GM21723 (cell line): ENCODE data around the gene MMP2.

Experiments
- ATAC-seq: cut with Tn5 transposase; IDR thresholded peaks from one replicate; pipeline ENCODE4 v1.9.1; 2021; ENCODE audit warnings: mild to moderate bottlenecking, moderate library complexity; ENCODE audit not compliant: unreplicated experiment

The MMP2 gene

DNA sequence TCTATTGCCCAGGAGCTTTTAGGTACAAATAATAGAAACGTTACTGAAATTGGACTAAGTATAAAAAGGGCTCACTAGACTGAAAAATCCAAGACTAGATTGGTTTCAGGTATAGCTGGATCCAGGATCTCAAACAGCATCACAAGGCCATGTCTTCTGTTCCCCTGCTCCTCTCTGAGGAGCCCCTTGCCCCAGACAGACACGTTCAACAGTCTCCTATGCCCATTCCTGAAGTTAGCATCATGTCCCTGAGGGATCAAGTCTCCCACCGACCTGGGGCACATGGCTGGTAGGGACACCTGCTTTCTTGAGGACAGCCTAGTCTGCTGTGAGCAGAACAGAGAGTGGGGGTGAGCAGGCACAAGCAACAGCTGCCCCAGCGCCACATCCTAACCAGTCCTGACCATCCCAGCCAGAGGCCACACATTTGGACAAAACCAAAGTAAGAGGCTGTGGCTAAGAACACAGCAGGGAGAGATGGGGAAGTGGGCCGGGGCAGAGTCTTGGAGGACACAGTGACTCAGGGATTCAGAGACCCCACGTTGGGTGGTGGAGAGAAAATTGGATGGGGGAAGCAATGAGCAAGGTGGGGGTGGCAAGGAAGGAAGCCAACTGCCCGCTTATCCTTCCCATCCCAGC, 10.5 kb upstream of the MMP2 start:
- no peak for ATAC-seq

DNA sequence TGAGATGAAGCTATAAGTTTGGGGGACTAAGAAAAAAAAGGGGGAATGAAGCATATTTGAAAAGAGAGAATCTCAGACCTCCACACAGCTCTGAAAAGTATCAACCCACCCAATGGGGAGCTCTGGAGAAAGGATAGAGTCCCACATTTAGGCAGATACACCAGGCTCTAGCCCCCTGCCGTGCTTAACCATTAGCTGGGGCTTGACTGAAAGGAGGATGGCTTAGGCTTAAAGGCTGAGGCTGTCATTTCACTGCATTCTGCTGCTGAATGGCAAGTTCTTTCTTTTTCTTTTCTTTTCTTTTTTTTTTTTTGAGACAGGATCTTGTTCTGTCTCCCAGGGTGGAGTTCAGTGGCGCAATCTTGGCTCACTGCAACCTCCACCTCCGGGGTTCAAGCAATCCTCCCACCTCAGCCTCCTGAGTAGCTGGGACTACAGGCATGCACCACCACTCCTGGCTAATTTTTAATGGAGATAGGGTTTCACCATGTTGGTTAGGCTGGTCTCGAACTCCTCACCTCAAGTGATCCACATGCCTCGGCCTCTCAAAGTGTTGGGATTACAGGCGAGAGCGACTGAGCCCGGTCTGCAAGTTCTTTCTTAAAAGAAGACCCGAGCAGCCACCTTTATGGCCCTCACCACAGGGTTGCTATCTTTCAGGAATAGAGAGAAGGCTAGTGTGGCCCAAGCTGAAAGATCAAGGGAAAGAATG, 9.0 kb upstream of the MMP2 start:
- no peak for ATAC-seq

DNA sequence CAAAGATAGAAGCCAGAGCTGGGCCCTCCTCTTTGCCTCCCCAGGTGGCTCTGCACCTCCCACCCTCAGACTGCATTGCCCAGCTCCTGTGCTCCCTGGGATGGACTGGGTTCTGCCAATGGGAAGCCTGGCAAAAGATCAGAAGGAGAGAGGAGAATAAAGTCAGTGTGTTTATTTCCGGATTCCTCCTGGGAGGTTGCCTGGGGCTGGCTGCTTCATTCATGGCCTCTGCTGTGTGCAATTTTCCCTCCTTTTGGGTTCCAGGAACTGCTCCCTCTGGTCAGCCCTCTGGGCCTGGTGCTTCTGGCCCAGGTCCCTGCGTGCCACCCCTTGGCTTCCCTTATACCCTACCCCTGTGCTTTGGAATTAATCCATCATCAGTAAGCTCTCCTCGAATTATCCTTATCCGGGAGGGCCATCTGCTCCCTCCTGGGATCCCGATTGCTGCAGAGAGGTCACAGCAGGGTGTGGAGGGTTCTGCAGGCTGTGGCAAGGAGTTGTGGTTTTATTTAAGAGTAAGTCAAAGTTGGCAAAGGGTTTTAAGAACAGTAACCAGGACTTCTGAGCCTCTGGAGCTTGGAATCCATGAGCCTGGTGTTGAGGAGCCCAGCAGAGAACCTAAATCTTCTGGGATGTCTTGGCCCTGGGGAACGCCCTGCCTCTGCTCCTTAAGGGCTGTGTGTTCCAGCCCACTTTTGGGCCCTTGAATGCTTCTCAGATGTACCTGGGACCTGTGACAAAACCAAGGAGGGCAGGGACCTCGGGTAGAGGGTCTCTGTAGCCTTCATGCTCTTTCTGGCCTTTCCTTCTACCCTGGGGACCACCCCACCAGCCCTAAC, 8.2 kb upstream of the MMP2 start:
- no peak for ATAC-seq

DNA sequence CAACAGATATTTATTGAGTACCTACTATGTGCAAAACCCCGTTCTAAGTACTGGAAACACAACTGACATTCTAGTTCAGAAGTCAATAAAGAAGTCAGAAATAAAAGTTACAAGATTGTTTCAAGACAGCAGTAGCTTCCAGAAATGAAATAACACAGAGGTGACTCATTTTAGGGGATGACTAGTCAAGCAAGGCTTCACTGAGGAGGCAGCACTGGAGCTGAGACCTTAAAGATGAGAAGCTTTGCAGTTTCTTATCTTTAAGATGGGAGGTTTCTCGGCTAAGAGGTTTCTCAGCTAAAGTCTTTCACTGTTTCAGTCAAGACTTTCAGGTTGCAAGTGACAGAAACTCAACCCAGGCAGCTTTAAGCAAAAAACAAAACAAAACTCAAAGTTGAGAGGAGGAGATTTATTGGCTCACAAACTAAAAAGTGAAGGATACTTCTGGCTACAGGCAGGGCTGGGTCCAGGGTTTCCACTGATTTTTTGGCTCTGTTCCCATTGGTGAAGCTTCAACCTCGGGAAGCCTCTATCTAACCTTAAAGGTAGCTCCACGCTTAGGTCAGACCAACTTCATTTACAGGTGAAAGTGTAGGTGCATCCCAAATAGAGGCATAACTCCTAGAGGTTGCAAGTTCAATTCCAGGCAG, 7.4 kb upstream of the MMP2 start:
- ATAC-seq = peak; percentile 77

DNA sequence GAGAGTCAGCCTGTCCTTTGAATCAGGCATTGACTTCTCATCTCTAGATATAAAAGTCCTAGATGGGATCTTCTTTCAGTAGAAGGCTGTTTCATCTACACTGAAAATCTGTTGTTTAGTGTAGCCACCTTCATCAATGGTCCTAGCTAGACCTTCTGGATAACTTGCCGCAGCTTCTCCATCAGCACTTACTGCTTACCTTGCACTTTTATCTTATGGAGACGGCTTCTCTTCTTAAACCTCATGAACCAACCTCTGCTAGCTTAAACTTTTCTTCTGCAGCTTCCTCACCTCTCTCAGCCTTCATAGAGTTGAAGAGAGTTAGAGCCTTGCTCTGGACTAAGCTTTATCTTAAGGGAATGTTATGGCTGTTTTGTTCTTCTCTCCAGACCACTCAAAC, 5.4 kb upstream of the MMP2 start:
- no peak for ATAC-seq

DNA sequence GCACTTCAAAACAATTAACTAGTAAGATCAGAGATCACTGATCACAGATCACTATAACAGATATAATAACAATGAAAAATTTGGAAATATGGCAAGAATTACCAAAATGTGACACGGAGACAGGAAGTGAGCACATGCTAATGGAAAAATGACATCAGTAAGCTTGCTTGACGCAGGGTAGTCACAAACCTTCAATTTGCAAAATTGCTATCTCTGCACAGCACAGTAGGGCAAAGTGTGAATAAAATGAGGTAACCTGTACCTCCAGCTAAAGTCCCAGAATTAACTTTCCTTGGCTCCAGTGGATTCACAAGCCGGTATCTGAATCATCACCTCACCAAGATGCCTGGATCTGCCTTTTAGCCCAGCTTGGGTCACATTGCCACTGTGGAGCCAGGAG, 4.2 kb upstream of the MMP2 start:
- no peak for ATAC-seq

DNA sequence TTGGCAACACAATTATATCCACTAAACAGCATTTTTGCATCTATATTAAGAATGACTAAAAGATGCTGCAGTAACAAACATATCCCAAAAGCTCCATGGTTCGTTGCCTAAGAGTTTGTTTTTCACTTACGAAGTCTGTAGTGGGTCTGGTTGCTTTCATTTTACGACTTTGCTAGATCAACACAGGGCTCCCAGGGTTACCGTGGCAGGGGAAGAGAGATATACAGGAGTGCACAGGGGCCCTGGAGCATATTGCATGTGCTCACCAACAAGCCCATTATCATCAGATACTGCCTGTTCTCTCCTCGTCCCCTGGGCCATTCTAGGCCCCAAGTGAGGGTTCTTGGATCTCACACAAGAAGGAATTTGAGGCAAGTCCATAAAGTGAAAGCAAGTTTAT, 3.1 kb upstream of the MMP2 start:
- no peak for ATAC-seq

DNA sequence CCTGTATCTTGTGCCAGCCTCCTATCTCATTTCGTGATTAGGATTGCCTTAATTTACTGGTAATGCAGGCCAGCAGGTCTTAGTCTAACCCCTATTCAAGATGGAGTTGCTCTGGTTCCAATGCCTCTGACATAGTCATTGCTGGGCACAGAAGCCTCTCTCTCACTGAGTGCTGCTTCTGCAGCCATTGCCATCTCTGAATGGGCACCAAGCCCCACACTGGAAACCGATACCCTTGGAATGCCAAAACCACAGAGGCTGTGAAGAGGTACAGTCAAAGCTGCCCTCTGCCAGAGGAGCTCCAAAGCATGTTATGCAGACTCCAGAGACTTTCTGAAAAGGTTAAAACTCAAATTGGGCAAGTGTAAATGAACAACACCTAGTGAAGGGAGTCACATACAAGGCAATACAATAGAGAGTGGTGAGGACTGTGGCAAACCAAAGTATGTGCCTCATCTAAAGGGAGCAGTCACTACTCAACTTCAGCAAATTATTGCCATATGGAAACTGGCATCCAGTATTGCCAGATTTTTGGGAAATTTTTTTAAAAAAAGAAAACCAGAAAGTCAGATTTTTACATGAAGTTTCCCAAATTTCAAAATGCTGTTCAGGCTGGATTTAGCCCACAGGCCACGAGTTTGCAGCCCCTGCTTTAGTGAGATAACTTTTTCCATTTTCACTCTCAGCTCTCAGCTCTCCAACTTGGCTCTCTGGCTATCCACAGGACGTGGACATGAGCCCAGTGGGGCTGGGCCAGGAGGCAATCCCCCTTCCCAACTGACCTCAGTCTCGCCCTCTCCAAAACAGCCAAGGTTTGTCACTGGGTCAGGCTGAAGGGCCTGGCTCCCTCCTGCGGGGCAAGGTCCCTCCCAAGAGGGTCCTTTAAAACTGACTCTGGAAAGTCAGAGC, 2.1 kb upstream of the MMP2 start:
- ATAC-seq = no peak

DNA sequence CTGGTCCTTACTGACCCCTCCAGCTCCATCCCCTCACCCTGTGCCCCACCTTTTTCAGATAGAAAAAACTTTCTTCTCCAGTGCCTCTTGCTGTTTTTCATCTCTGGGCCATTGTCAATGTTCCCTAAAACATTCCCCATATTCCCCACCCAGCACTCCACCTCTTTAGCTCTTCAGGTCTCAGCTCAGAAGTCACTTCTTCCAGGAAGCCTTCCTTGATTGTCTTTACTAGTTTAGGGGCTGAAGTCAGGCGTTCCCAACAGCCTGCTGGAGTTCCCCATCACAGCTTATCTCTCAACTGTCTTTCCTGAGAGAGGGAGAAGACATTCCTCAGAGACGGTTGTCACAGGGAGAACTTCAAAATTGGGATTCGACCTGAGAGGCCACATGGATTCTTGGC, 1.3 kb upstream of the MMP2 start:
- no peak for ATAC-seq

DNA sequence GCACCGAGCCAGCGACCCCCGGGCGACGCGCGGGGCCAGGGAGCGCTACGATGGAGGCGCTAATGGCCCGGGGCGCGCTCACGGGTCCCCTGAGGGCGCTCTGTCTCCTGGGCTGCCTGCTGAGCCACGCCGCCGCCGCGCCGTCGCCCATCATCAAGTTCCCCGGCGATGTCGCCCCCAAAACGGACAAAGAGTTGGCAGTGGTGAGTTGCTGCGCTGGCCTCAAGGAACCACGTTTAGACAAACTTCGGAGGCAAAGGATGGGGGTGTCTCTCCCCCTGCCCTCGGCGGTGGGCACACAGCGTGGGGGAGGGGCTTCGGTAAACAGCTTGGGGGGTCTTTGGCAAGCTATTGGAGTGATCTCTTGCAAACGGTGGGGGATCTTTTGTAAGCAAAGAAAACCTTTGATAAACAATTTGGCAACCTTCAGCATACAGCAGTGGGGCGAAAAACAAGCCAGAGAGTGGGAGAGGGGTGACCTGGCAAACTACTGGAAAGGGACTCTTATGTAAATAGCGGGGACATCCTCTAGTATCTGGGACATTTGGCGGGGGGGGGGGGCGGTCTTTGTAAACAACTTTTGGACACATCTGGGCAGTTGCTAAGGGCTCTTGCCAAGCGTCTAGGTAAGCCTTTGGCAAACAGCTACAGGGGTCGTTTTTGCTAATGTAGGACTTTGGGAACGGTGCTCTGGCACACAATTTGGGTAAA, 587 bp downstream of the MMP2 start:
- no peak for ATAC-seq

DNA sequence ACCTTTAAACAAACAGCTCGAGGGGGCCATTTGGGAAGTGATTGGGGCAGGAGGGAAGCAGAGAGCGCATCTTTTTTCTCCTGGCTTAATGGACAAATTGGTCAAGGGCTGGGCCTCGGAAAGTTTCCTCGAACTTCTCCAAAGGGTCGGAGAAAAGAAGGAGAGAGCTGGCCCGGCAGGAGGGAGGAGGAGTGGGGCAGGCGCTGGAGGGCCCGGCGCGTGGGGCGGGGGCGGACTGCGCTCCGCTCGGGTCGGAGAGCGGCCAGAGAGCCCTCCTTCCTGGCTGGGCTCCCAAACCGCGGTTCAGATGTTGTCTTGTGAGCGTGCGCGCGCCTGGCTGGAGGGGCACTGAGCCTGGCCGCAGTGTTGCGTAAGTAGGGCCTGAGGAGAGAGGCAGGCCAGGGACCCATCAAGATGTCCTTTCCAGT, 1.2 kb downstream of the MMP2 start:
- no peak for ATAC-seq

DNA sequence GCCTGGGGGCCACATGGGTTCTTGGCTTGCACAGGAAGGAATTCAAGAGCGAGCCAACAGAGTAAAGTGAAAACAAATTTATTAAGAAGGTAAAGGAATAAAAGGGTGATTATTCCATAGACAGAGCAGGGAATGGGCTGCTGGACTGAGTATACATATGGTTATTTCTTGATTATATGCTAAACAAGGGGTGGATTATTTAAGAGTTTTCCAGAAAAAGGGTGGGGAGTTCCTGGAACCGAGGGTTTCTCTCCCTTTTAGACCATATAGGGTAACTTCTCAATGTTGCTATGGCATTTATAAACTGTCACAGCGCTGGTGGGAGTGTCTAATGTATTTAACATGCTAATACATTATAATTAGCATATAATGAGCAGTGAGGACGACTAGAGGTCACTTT, 2.0 kb downstream of the MMP2 start:
- no peak for ATAC-seq

DNA sequence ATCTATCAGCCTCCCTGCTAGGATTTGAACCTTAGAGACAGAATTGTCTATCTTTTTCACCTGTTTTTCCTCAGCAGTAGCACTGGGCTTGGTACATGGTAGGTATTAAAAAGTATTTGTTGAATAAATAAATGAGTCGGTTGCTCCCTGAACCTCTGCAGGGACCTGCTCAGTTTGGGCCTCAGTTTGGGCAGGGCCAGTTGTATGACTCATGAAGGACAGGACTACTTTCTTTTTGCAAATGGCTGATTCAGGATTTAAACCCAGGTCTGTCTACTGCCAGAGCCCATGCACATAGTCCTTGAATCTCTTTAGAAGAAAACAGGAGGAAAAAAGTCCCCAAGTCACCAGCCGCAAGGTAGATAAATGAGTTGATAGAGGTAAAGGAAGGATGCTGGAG, 3.1 kb downstream of the MMP2 start:
- ATAC-seq = no peak

DNA sequence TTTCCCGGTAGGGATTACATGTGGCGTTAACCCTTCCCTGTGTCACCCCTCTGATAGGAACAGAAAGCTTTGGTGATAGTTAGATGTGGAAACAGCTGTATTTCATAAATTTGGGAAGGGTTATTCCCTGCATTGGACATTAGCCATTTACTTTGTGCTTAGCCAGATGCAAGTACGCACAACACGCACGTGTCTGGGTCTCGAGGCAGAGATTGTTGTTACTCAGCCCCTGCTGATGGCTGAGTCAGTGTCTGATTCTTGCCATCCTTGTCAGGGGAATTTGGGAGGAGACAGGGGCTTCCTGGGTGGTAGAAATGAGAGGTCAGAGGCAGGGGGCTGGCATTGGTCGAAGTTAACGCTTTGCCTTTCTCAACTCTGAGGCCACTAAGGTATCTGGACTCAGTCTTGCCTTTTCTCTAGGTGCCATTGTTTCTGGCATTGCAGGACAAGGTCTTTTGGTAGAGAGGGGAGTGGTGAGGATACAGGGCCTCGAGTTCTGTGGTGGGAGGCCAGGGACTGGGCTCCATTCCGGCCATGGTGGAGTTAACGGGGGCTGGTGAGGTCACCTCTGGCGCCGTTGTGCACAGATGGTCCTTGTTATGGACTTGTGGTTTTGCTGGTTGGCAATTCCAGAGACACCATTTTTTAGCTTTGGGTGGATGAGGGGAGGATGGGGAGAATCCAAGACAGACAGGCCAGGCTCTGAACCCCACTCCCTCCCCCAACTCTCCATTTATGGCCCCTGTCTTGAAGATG, 8.2 kb downstream of the MMP2 start:
- no peak for ATAC-seq

DNA sequence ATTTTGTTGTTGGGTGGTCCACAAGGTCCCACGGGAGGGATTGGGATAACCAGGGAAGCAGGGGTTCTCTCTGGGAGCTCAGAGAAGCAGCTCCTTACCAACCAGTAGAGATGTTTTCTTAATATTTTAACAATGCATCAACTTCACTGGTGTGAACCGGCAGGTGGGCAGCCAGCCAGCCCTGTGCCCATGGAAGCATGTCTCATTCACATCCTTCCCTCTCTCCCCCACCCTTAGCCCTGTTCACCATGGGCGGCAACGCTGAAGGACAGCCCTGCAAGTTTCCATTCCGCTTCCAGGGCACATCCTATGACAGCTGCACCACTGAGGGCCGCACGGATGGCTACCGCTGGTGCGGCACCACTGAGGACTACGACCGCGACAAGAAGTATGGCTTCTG, 9.3 kb downstream of the MMP2 start:
- ATAC-seq = no peak

DNA sequence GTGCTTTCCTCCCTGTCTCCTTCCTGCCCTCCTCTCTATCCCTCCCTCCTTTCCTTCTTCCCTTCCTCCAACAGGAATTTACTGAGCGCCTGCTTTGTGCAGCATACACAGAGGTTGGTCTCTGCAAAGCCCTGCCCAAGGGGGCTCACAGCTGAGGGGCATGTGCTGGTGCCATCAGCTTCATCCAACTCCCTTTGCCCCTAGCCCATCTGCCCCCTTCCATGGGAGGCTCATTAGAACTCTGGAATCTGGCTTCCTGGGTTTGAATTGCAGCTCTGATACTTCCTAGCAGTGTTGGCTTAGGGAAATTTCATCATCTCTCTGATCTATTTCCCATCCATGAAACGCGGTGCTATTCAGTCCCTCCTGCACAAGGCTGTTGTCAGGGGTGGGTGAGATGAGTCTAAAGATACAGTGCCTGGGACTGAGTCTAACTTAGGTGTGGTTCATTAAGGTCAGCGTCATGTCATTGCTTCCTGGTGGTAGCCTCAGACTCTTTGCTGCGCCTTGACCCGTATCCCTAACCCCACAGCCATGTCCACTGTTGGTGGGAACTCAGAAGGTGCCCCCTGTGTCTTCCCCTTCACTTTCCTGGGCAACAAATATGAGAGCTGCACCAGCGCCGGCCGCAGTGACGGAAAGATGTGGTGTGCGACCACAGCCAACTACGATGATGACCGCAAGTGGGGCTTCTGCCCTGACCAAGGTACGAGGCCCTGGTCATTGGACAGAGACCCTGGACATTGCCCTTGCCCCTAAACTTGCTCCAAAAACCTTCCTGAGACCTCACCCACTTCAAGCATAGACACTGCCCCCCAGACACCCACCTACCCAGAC, 10.3 kb downstream of the MMP2 start:
- no peak for ATAC-seq

DNA sequence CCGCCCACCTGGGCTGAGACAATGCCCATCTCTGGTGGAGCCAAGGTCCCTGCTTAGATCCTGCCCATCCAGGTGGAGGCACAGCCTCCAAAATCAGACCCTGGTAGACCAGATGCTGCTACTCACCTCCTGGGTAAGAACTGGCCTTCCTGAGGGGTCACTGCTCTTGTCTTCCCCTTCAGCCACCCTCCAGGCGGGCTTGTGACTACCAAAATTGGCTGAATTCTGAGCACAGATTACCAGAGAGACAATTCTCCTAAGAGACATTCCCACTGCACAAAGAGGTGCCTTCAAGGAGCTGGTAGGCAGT, 10.9 kb downstream of the MMP2 start:
- no peak for ATAC-seq

DNA sequence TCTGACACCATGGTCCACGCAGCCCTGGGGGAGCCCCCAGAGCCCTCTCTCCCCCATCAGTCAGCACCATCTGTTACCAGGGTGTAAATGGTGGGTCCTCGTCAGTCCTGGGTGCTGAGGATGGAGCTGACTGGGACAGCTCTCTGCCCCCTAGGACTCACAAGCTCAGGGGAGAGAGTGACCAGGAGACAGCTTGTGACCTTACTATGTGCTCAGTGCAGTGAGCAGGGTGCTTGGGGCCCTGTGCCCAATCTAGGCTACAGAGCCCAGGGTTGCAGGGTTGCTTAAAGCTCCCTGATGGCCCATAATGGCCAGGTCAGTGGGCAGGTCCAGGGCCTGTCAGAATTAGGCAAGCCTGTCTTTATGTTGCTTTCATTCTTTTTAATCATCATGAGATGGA, 11.3 kb downstream of the MMP2 start:
- no peak for ATAC-seq
